CD14-positive monocyte (primary cell): ENCODE data around the gene UBXN11. TPM values are rescaled to one million over a fixed set of nuclear protein-coding genes. Genes with fewer than 3 reads are reported as not detected.

Source experiments
- DNase-seq, 3 donors: peaks; one replicate each; pipeline ENCODE4 v3.0.0-alpha.2; 2011 to 2022
- H2AFZ ChIP-seq: 2 replicates; pipeline ENCODE4 v1.6.0; 2012; ENCODE audit warnings: mild to moderate bottlenecking, low read depth, low read length, inconsistent platforms; ENCODE audit not compliant: insufficient read depth, poor library complexity, severe bottlenecking
- H3K27ac ChIP-seq, 2 donors: 1 replicate in 1 of 2; 2 replicates in 1 of 2; pipeline ENCODE4 v1.5.1; 2012 to 2013; ENCODE audit warnings: low read length in 2 of 2, control low read depth in 1 of 2, inconsistent platforms in 1 of 2, low read depth in 1 of 2, mild to moderate bottlenecking in 1 of 2
- H3K27me3 ChIP-seq, 2 donors: one replicate each; pipeline versions ENCODE4 v1.6.0 to v1.6.1; 2011 to 2013; ENCODE audit warnings: low read length in 2 of 2; ENCODE audit not compliant: control insufficient read depth in 2 of 2, insufficient read depth in 2 of 2
- H3K36me3 ChIP-seq, 2 donors: replicated peaks in 1 of 2; 1 replicate in 1 of 2; 2 replicates in 1 of 2; pipeline versions ENCODE4 v1.5.1 to v1.6.1; 2012 to 2013; ENCODE audit warnings: low read length in 2 of 2, control low read depth in 1 of 2, inconsistent platforms in 1 of 2, mild to moderate bottlenecking in 1 of 2; ENCODE audit not compliant: insufficient read depth in 2 of 2, control insufficient read depth in 1 of 2
- H3K4me1 ChIP-seq, 2 donors: 1 replicate in 1 of 2; 2 replicates in 1 of 2; pipeline versions ENCODE4 v1.5.1 to v1.6.1; 2012 to 2013; ENCODE audit warnings: low read length in 2 of 2, control low read depth in 1 of 2, inconsistent platforms in 1 of 2, mild to moderate bottlenecking in 1 of 2, moderate library complexity in 1 of 2; ENCODE audit not compliant: insufficient read depth in 2 of 2, control insufficient read depth in 1 of 2
- H3K4me2 ChIP-seq: replicated peaks from 2 replicates; pipeline ENCODE3; 2012; ENCODE audit warnings: low read length, moderate library complexity, mild to moderate bottlenecking; ENCODE audit not compliant: poor library complexity, severe bottlenecking; ENCODE audit errors: extremely low read depth
- H3K4me3 ChIP-seq, 3 experiments: fragments of 200-600 bp in 1 of 3; sonication (generic) in 1 of 3; replicated peaks in 1 of 3; 1 replicate in 2 of 3; 2 replicates in 1 of 3; pipeline ENCODE4 v1.5.1; 2011 to 2013; ENCODE audit warnings: low read length in 3 of 3, mild to moderate bottlenecking in 3 of 3, control low read depth in 2 of 3, low read depth in 2 of 3, inconsistent platforms in 1 of 3, moderate library complexity in 1 of 3
- H3K79me2 ChIP-seq: 2 replicates; pipeline ENCODE4 v1.6.0; 2012; ENCODE audit warnings: mild to moderate bottlenecking, control low read depth, inconsistent platforms, low read length, moderate library complexity; ENCODE audit not compliant: insufficient read depth
- H3K9ac ChIP-seq: 2 replicates; pipeline ENCODE4 v1.6.0; 2017; ENCODE audit warnings: low read length, mild to moderate bottlenecking; ENCODE audit not compliant: insufficient read depth, poor library complexity, severe bottlenecking
- H3K9me3 ChIP-seq, 2 donors: replicated peaks in 1 of 2; 1 replicate in 1 of 2; 2 replicates in 1 of 2; pipeline versions ENCODE4 v1.5.1 to v1.6.1; 2012 to 2013; ENCODE audit warnings: low read length in 2 of 2, control low read depth in 1 of 2; ENCODE audit not compliant: control insufficient read depth in 1 of 2, insufficient read depth in 1 of 2
- H4K20me1 ChIP-seq: 2 replicates; pipeline ENCODE4 v1.6.0; 2012; ENCODE audit warnings: mild to moderate bottlenecking, low read length, control low read depth, moderate library complexity; ENCODE audit not compliant: insufficient read depth
- H3K27ac Mint-ChIP-seq, 7 donors: one replicate each; pipeline ENCODE4 v1.8.0; 2020; ENCODE audit warnings: mild to moderate bottlenecking in 7 of 7, mixed read lengths in 7 of 7, moderate library complexity in 6 of 7, inconsistent platforms in 2 of 7
- H3K27me3 Mint-ChIP-seq, 3 donors: one replicate each; pipeline ENCODE4 v1.8.0; 2021 to 2022; ENCODE audit warnings: low read depth in 3 of 3, mild to moderate bottlenecking in 3 of 3, mixed read lengths in 3 of 3, moderate library complexity in 3 of 3, inconsistent platforms in 1 of 3
- H3K36me3 Mint-ChIP-seq, 2 donors: one replicate each; pipeline ENCODE4 v1.8.0; 2020; ENCODE audit warnings: mixed read lengths in 2 of 2, inconsistent platforms in 1 of 2, mild to moderate bottlenecking in 1 of 2
- H3K4me1 Mint-ChIP-seq: one replicate; pipeline ENCODE4 v1.8.0; 2020; ENCODE audit warnings: mild to moderate bottlenecking, mixed read lengths
- H3K4me3 Mint-ChIP-seq, 2 donors: one replicate each; pipeline ENCODE4 v1.8.0; 2020; ENCODE audit warnings: mild to moderate bottlenecking in 2 of 2, mixed read lengths in 2 of 2, moderate library complexity in 1 of 2
- H3K9me3 Mint-ChIP-seq, 7 donors: one replicate each; pipeline ENCODE4 v1.8.0; 2020 to 2022; ENCODE audit warnings: mixed read lengths in 7 of 7, mild to moderate bottlenecking in 6 of 7, moderate library complexity in 6 of 7, inconsistent platforms in 2 of 7
- CTCF ChIP-seq: fragments of 200-600 bp; IDR thresholded peaks from one replicate; pipeline ENCODE4 v1.8.0; 2022; ENCODE audit warnings: antibody characterized with exemption, mild to moderate bottlenecking
- WGBS: methylation state at CpG from one replicate; pipeline ENCODE4 v1.1.5; 2013; ENCODE audit warnings: missing lambda C conversion rate; ENCODE audit not compliant: insufficient coverage; 5-methylcytosine and 5-hydroxymethylcytosine counted together
- intact Hi-C, 2 donors: fragments of 100-400 bp; cut with micrococcal nuclease; formaldehyde crosslinking; loops; one replicate each; pipeline versions ENCODE4 v1.15.0 to v1.15.1; 2023
- polyA plus RNA-seq, 3 donors: library from polyadenylated mRNA; depleted of rRNA in 1 of 3; unstranded in 2 of 3; stranded (reverse) in 1 of 3; fragments of 300-500 nt in 2 of 3; fragments of >200 nt in 1 of 3; fragmentation: Illumina TruSeq in 2 of 3; gene quantifications; 1 replicate in 2 of 3; 2 replicates in 1 of 3; pipeline ENCODE4 v1.2.3, GENCODE V29; 2012 to 2021

Gene UBXN11
- polyA plus RNA-seq, 3 donors: 48.0 to 885 (median 52.1) TPM

GRCh38 chr1:26337206-26337535, 30.7 kb upstream of the UBXN11 start:
- peaks cover 15 to 51% (median 27%) of the 10 kb centered on the region in 3 donors for H3K27me3 Mint-ChIP-seq

GRCh38 chr1:26336477-26337205, 30.2 kb upstream of the UBXN11 start:
- Histone ChIP-seq H3K4me3 (peak overlapping the region; percentile 45 to 80 (median 56)), H4K20me1 (no peaks in the 10 kb centered on the region), H3K36me3 (no peaks in the 10 kb centered on the region), H3K27me3 (peaks cover 0 to 25% of the 10 kb centered on the region in 2 donors), H3K9me3 (no peaks in the 10 kb centered on the region), H3K4me1 (peaks cover 24 to 29% of the 10 kb centered on the region in 2 donors), H3K79me2 (no peaks in the 10 kb centered on the region), H3K9ac (peak overlapping the region; percentile 42), H3K27ac (no peak overlapping the region), H3K4me2 (peak overlapping the region; percentile 97), H2AFZ (peak overlapping the region; percentile 89)
- 9% methylated on average over 49 of the region's 52 CpGs for WGBS
- intact Hi-C loops: no loop called here
- Mint-ChIP-seq H3K27ac (no peak overlapping the region), H3K36me3 (no peaks in the 10 kb centered on the region), H3K4me1 (peaks cover 22% of the 10 kb centered on the region), H3K27me3 (peaks cover 15 to 47% (median 27%) of the 10 kb centered on the region in 3 donors), H3K9me3 (peaks cover 0 to 3% (median 0%) of the 10 kb centered on the region in 7 donors), H3K4me3 (peak overlapping the region; percentile 93 to 99)
- TF ChIP-seq CTCF: no peak
- peak in 1 of 3 donors; percentile 37 for DNase-seq

More at GRCh38 chr1:26337206-26337535, 30.7 kb upstream of the UBXN11 start:
- H3K4me2 ChIP-seq: peak overlapping the region; percentile 97
- H2AFZ ChIP-seq: no peak overlapping the region
- Mint-ChIP-seq H3K36me3 (no peaks in the 10 kb centered on the region), H3K4me1 (peaks cover 22% of the 10 kb centered on the region), H3K27ac (peak overlapping the region in 1 of 7 donors; percentile 50), H3K4me3 (peak overlapping the region in 1 of 2 donors; percentile 69), H3K9me3 (peaks cover 0 to 3% (median 0%) of the 10 kb centered on the region in 7 donors)
- no peak overlapping the region for H3K27ac ChIP-seq
- WGBS: no CpG with 5 or more reads among the region's 7 CpGs
- H3K4me1 ChIP-seq: peaks cover 24 to 29% of the 10 kb centered on the region in 2 donors
- DNase-seq: no peak
- no peak overlapping the region for H3K4me3 ChIP-seq
- H3K9me3 ChIP-seq: no peaks in the 10 kb centered on the region
- H3K27me3 ChIP-seq: peaks cover 0 to 25% of the 10 kb centered on the region in 2 donors
- no peaks in the 10 kb centered on the region for H4K20me1 ChIP-seq
- no peaks in the 10 kb centered on the region for H3K36me3 ChIP-seq
- no peak overlapping the region for H3K9ac ChIP-seq
- no peak for TF ChIP-seq CTCF
- H3K79me2 ChIP-seq: no peaks in the 10 kb centered on the region
- intact Hi-C loops: no loop called here
